Endothelial cell of umbilical vein (primary cell): Measurements from ENCODE around the gene FER. TPM values are rescaled to one million over a fixed set of nuclear protein-coding genes. Genes with fewer than 3 reads are reported as not detected.

ENCODE experiments used
- BruUV-seq: library from RNA; stranded (reverse); fragments of 400-500 nt; replicated peaks from 2 replicates; lab custom pipeline; 2021; lab: Mats Ljungman, UMichigan
- CTCF ChIA-PET: fragments of 300-600, 350-600 bp; sonication (Branson Sonifier 250); formaldehyde crosslinking; loops from one replicate; lab custom pipeline; 2021; ENCODE audit warnings: antibody characterized with exemption, inconsistent platforms; lab: Charles Lee
- POLR2A ChIA-PET: fragments of 300-600, 350-600 bp; sonication (Branson Sonifier 250); formaldehyde crosslinking; loops from one replicate; lab custom pipeline; 2021; ENCODE audit warnings: antibody characterized with exemption, inconsistent platforms; lab: Charles Lee
- DNase-seq: peaks from one replicate; pipeline ENCODE4 v3.0.0-alpha.2; 2011; ENCODE audit warnings: low read depth, low spot score
- FAIRE-seq: peaks from 2 replicates; lab custom pipeline; 2011; peaks lifted over from hg19 to GRCh38; lab: Jason Lieb, UNC
- H2AFZ ChIP-seq: 2 replicates; pipeline ENCODE4 v1.6.0; 2012; ENCODE audit warnings: low read depth, low read length, control low read depth, inconsistent platforms
- H3K27ac ChIP-seq: 2 replicates; pipeline ENCODE4 v1.5.1; 2011; ENCODE audit warnings: low read depth, mild to moderate bottlenecking, control low read depth, low read length, moderate library complexity; ENCODE audit not compliant: insufficient read depth
- H3K27me3 ChIP-seq, 2 experiments: 2 replicates each; pipeline versions ENCODE4 v1.6.0 to v1.6.1; 2011; ENCODE audit warnings: low read length in 2 of 2, mixed read lengths in 1 of 2; ENCODE audit not compliant: control insufficient read depth in 2 of 2, insufficient read depth in 2 of 2
- H3K36me3 ChIP-seq, 2 experiments: 2 replicates in 1 of 2; 3 replicates in 1 of 2; pipeline ENCODE4 v1.5.1; 2011; ENCODE audit warnings: low read length in 2 of 2, mild to moderate bottlenecking in 1 of 2, moderate library complexity in 1 of 2; ENCODE audit not compliant: control insufficient read depth in 2 of 2, insufficient read depth in 2 of 2; ENCODE audit errors: extremely low read depth in 1 of 2
- H3K4me1 ChIP-seq: 3 replicates; pipeline ENCODE4 v1.5.1; 2011; ENCODE audit warnings: mild to moderate bottlenecking, low read length; ENCODE audit not compliant: control insufficient read depth, insufficient read depth; ENCODE audit errors: extremely low read depth
- H3K4me2 ChIP-seq: 2 replicates; pipeline ENCODE4 v1.6.1; 2011; ENCODE audit warnings: low read length, control low read depth, mixed read lengths; ENCODE audit not compliant: insufficient read depth
- H3K4me3 ChIP-seq, 3 experiments: fragments of 200-600 bp in 1 of 3; sonication (generic), shearing (Covaris generic) in 1 of 3; replicated peaks in 1 of 3; 2 replicates each; pipeline ENCODE4 v1.5.1; 2011 to 2016; ENCODE audit warnings: control low read depth in 3 of 3, low read length in 3 of 3, mild to moderate bottlenecking in 2 of 3, inconsistent platforms in 1 of 3, low read depth in 1 of 3, moderate library complexity in 1 of 3; ENCODE audit not compliant: insufficient read depth in 1 of 3
- H3K79me2 ChIP-seq: 2 replicates; pipeline ENCODE4 v1.6.0; 2012; ENCODE audit warnings: low read length, inconsistent platforms; ENCODE audit not compliant: control insufficient read depth, insufficient read depth
- H3K9ac ChIP-seq: replicated peaks from 2 replicates; pipeline ENCODE3; 2011; ENCODE audit warnings: low read length, control low read depth; ENCODE audit not compliant: insufficient read depth; ENCODE audit errors: extremely low read depth
- H3K9me1 ChIP-seq: replicated peaks from 3 replicates; pipeline ENCODE4 v1.6.0; 2011; ENCODE audit warnings: mild to moderate bottlenecking, low read length; ENCODE audit not compliant: control insufficient read depth, insufficient read depth; ENCODE audit errors: extremely low read depth
- H3K9me3 ChIP-seq: replicated peaks from 2 replicates; pipeline ENCODE4 v1.5.1; 2012; ENCODE audit warnings: low read length, inconsistent platforms; ENCODE audit not compliant: control insufficient read depth, insufficient read depth
- H4K20me1 ChIP-seq: replicated peaks from 2 replicates; pipeline ENCODE3; 2011; ENCODE audit warnings: mild to moderate bottlenecking, low read length; ENCODE audit not compliant: control insufficient read depth, insufficient read depth; ENCODE audit errors: extremely low read depth
- EZH2 ChIP-seq: IDR thresholded peaks from 2 replicates; pipeline ENCODE4 v1.6.1; 2012; ENCODE audit warnings: borderline replicate concordance, low read depth, mild to moderate bottlenecking, moderate library complexity, low read length, inconsistent platforms; ENCODE audit not compliant: severe bottlenecking
- FOS ChIP-seq: IDR thresholded peaks from 2 replicates; pipeline ENCODE4 v1.6.1; 2011; ENCODE audit warnings: mild to moderate bottlenecking, low read length, moderate library complexity, borderline replicate concordance; ENCODE audit not compliant: insufficient read depth
- GATA2 ChIP-seq: IDR thresholded peaks from 2 replicates; pipeline ENCODE4 v1.7.0; 2011; ENCODE audit warnings: low read depth, mild to moderate bottlenecking, moderate library complexity, mixed read lengths, low read length; ENCODE audit not compliant: insufficient read length, insufficient read depth
- JUN ChIP-seq: IDR thresholded peaks from 2 replicates; pipeline ENCODE4 v1.6.1; 2011; ENCODE audit warnings: borderline replicate concordance, low read depth; ENCODE audit not compliant: insufficient read length, insufficient read depth
- MYC ChIP-seq: IDR thresholded peaks from one replicate; pipeline ENCODE4 v1.6.1; 2011; ENCODE audit warnings: mild to moderate bottlenecking, low read depth, low read length
- POLR2A ChIP-seq: IDR thresholded peaks from 2 replicates; pipeline ENCODE4 v1.6.1; 2012; ENCODE audit warnings: low read depth, mild to moderate bottlenecking, control low read depth, low read length
- POLR2AphosphoS5 ChIP-seq: IDR thresholded peaks from 2 replicates; pipeline ENCODE4 v1.6.1; 2012; ENCODE audit warnings: low read depth, mild to moderate bottlenecking, control low read depth, low read length, moderate library complexity; ENCODE audit not compliant: insufficient read depth
- dilution Hi-C: fragments of 300-500 bp; cut with MboI; formaldehyde crosslinking; loops from one replicate; pipeline ENCODE4 v1.15.0; 2019; ENCODE audit warnings: low sequenced_read_pairs; ENCODE audit not compliant: extremely low pct_ligation_motif_present
- intact Hi-C: fragments of 100-400 bp; cut with micrococcal nuclease; formaldehyde crosslinking; loops from one replicate; pipeline ENCODE4 v1.10.0; 2022
- polyA plus RNA-seq, 4 experiments: library from polyadenylated mRNA; depleted of rRNA in 3 of 4; stranded (reverse) in 3 of 4; unstranded in 1 of 4; fragments of >200 nt; gene quantifications; 2 replicates each; pipeline versions ENCODE4 v1.2.1 to v1.2.3, GENCODE V29; 2011 to 2012; ENCODE audit warnings: missing spikeins in 1 of 4
- total RNA-seq: library from RNA; stranded (reverse); gene quantifications from 2 replicates; pipeline ENCODE4 v1.2.3, GENCODE V29; 2021
- TF ChIP-seq, protein P1 (sequence below): IDR thresholded peaks from 2 replicates; pipeline ENCODE4 v1.6.1; 2011; ENCODE audit not compliant: insufficient read depth, insufficient read length
- TF ChIP-seq, protein P2 (sequence below), 2 donors: IDR thresholded peaks; 1 replicate in 1 of 2; 2 replicates in 1 of 2; pipeline ENCODE4 v1.5.1; 2011; ENCODE audit warnings: low read length in 2 of 2, mild to moderate bottlenecking in 2 of 2, moderate library complexity in 2 of 2, control low read depth in 1 of 2, inconsistent platforms in 1 of 2, low read depth in 1 of 2; ENCODE audit not compliant: insufficient read depth in 1 of 2; ENCODE audit errors: extremely low read depth in 1 of 2

Gene FER
- total and polyA plus RNA-seq, 2 donors (not counting 3 experiments of a cell fraction or from before 2014, with no cell fraction given), result 2.3 to 27.5 TPM

DNA sequence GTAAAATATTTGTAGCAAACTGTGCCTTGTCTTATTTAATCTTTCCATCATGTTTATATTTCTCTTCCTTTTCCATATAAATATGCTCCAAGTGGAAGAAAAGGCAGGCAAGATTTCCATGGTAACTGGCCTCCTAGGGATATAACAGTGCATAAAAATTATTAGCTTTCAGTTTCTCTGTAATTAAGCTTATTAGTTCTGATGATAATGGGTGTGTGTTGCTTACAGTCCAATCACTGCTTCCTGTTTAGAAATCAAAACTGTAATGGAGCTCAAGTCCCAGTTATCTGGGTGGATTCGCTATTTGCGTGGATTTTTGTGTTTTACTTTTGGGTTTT, 449.1 kb downstream of the FER start:
- peaks cover 0 to 1% of the 10 kb centered on the region in 2 experiments for H3K36me3 ChIP-seq
- H3K4me3 ChIP-seq, result no peak overlapping the region
- BruUV-seq, result no TSS peak
- H3K4me1 ChIP-seq, result peaks cover 17% of the 10 kb centered on the region
- FAIRE-seq (no peak), DNase-seq (no peak)
- intact Hi-C loops (loop anchor here (5.0 to 10.0 kb wide), 4 partner anchors 218 to 674 kb away; no protein-coding TSS in a partner anchor), dilution Hi-C loops (no loop called here)
- H2AFZ ChIP-seq, result no peak overlapping the region
- TF ChIP-seq GATA2 (no peak), EZH2 (no peak), POLR2AphosphoS5 (no peak), JUN (no peak), POLR2A (no peak), FOS (no peak), MYC (no peak)
- TF ChIP-seq, protein P1, sequence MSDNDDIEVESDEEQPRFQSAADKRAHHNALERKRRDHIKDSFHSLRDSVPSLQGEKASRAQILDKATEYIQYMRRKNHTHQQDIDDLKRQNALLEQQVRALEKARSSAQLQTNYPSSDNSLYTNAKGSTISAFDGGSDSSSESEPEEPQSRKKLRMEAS, result no peak
- TF ChIP-seq, protein P2, sequence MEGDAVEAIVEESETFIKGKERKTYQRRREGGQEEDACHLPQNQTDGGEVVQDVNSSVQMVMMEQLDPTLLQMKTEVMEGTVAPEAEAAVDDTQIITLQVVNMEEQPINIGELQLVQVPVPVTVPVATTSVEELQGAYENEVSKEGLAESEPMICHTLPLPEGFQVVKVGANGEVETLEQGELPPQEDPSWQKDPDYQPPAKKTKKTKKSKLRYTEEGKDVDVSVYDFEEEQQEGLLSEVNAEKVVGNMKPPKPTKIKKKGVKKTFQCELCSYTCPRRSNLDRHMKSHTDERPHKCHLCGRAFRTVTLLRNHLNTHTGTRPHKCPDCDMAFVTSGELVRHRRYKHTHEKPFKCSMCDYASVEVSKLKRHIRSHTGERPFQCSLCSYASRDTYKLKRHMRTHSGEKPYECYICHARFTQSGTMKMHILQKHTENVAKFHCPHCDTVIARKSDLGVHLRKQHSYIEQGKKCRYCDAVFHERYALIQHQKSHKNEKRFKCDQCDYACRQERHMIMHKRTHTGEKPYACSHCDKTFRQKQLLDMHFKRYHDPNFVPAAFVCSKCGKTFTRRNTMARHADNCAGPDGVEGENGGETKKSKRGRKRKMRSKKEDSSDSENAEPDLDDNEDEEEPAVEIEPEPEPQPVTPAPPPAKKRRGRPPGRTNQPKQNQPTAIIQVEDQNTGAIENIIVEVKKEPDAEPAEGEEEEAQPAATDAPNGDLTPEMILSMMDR (IDR thresholded peaks at IDR 0.05; ENCODE audit: extremely low read depth in 1 of 2, insufficient read depth in 1 of 2, low read depth in 1 of 2, low read length in 2 of 2), result no peak
- POLR2A ChIA-PET, result no interaction called here
- no peaks in the 10 kb centered on the region for H3K79me2 ChIP-seq
- H3K4me2 ChIP-seq, result peak overlapping the region; percentile 62
- no peak overlapping the region for H3K9ac ChIP-seq
- peak overlapping the region; percentile 59 for H3K27ac ChIP-seq
- CTCF ChIA-PET, result interaction anchor here (0.6 to 1.1 kb wide), 8 partner anchors 10 to 277 kb away, joined by 3 to 5 read pairs (median 4); no protein-coding TSS in a partner anchor
- H4K20me1 ChIP-seq, result no peaks in the 10 kb centered on the region
- H3K27me3 ChIP-seq, result no peaks in the 10 kb centered on the region
- no peaks in the 10 kb centered on the region for H3K9me3 ChIP-seq
- no peaks in the 10 kb centered on the region for H3K9me1 ChIP-seq
